Endothelial cell of umbilical vein (primary cell): Measurements from ENCODE around the gene ADRA2A. TPM values are rescaled to one million over a fixed set of nuclear protein-coding genes. Genes with fewer than 3 reads are reported as not detected.

Source experiments
- BruUV-seq: library from RNA; stranded (reverse); fragments of 400-500 nt; replicated peaks from 2 replicates; lab custom pipeline; 2021; lab: Mats Ljungman, UMichigan
- CTCF ChIA-PET: fragments of 300-600, 350-600 bp; sonication (Branson Sonifier 250); formaldehyde crosslinking; loops from one replicate; lab custom pipeline; 2021; ENCODE audit warnings: antibody characterized with exemption, inconsistent platforms; lab: Charles Lee
- POLR2A ChIA-PET: fragments of 300-600, 350-600 bp; sonication (Branson Sonifier 250); formaldehyde crosslinking; loops from one replicate; lab custom pipeline; 2021; ENCODE audit warnings: antibody characterized with exemption, inconsistent platforms; lab: Charles Lee
- DNase-seq: peaks from one replicate; pipeline ENCODE4 v3.0.0-alpha.2; 2011; ENCODE audit warnings: low read depth, low spot score
- FAIRE-seq: peaks from 2 replicates; lab custom pipeline; 2011; peaks lifted over from hg19 to GRCh38; lab: Jason Lieb, UNC
- H2AFZ ChIP-seq: 2 replicates; pipeline ENCODE4 v1.6.0; 2012; ENCODE audit warnings: low read depth, low read length, control low read depth, inconsistent platforms
- H3K27ac ChIP-seq: 2 replicates; pipeline ENCODE4 v1.5.1; 2011; ENCODE audit warnings: low read depth, mild to moderate bottlenecking, control low read depth, low read length, moderate library complexity; ENCODE audit not compliant: insufficient read depth
- H3K27me3 ChIP-seq, 2 experiments: 2 replicates each; pipeline versions ENCODE4 v1.6.0 to v1.6.1; 2011; ENCODE audit warnings: low read length in 2 of 2, mixed read lengths in 1 of 2; ENCODE audit not compliant: control insufficient read depth in 2 of 2, insufficient read depth in 2 of 2
- H3K36me3 ChIP-seq, 2 experiments: 2 replicates in 1 of 2; 3 replicates in 1 of 2; pipeline ENCODE4 v1.5.1; 2011; ENCODE audit warnings: low read length in 2 of 2, mild to moderate bottlenecking in 1 of 2, moderate library complexity in 1 of 2; ENCODE audit not compliant: control insufficient read depth in 2 of 2, insufficient read depth in 2 of 2; ENCODE audit errors: extremely low read depth in 1 of 2
- H3K4me1 ChIP-seq: 3 replicates; pipeline ENCODE4 v1.5.1; 2011; ENCODE audit warnings: mild to moderate bottlenecking, low read length; ENCODE audit not compliant: control insufficient read depth, insufficient read depth; ENCODE audit errors: extremely low read depth
- H3K4me2 ChIP-seq: 2 replicates; pipeline ENCODE4 v1.6.1; 2011; ENCODE audit warnings: low read length, control low read depth, mixed read lengths; ENCODE audit not compliant: insufficient read depth
- H3K4me3 ChIP-seq, 3 experiments: fragments of 200-600 bp in 1 of 3; sonication (generic), shearing (Covaris generic) in 1 of 3; replicated peaks in 1 of 3; 2 replicates each; pipeline ENCODE4 v1.5.1; 2011 to 2016; ENCODE audit warnings: control low read depth in 3 of 3, low read length in 3 of 3, mild to moderate bottlenecking in 2 of 3, inconsistent platforms in 1 of 3, low read depth in 1 of 3, moderate library complexity in 1 of 3; ENCODE audit not compliant: insufficient read depth in 1 of 3
- H3K79me2 ChIP-seq: 2 replicates; pipeline ENCODE4 v1.6.0; 2012; ENCODE audit warnings: low read length, inconsistent platforms; ENCODE audit not compliant: control insufficient read depth, insufficient read depth
- H3K9ac ChIP-seq: replicated peaks from 2 replicates; pipeline ENCODE3; 2011; ENCODE audit warnings: low read length, control low read depth; ENCODE audit not compliant: insufficient read depth; ENCODE audit errors: extremely low read depth
- H3K9me1 ChIP-seq: replicated peaks from 3 replicates; pipeline ENCODE4 v1.6.0; 2011; ENCODE audit warnings: mild to moderate bottlenecking, low read length; ENCODE audit not compliant: control insufficient read depth, insufficient read depth; ENCODE audit errors: extremely low read depth
- H3K9me3 ChIP-seq: replicated peaks from 2 replicates; pipeline ENCODE4 v1.5.1; 2012; ENCODE audit warnings: low read length, inconsistent platforms; ENCODE audit not compliant: control insufficient read depth, insufficient read depth
- H4K20me1 ChIP-seq: replicated peaks from 2 replicates; pipeline ENCODE3; 2011; ENCODE audit warnings: mild to moderate bottlenecking, low read length; ENCODE audit not compliant: control insufficient read depth, insufficient read depth; ENCODE audit errors: extremely low read depth
- CTCF ChIP-seq, 2 donors: IDR thresholded peaks; 1 replicate in 1 of 2; 2 replicates in 1 of 2; pipeline ENCODE4 v1.5.1; 2011; ENCODE audit warnings: low read length in 2 of 2, mild to moderate bottlenecking in 2 of 2, moderate library complexity in 2 of 2, control low read depth in 1 of 2, inconsistent platforms in 1 of 2, low read depth in 1 of 2; ENCODE audit not compliant: insufficient read depth in 1 of 2; ENCODE audit errors: extremely low read depth in 1 of 2
- EZH2 ChIP-seq: IDR thresholded peaks from 2 replicates; pipeline ENCODE4 v1.6.1; 2012; ENCODE audit warnings: borderline replicate concordance, low read depth, mild to moderate bottlenecking, moderate library complexity, low read length, inconsistent platforms; ENCODE audit not compliant: severe bottlenecking
- JUN ChIP-seq: IDR thresholded peaks from 2 replicates; pipeline ENCODE4 v1.6.1; 2011; ENCODE audit warnings: borderline replicate concordance, low read depth; ENCODE audit not compliant: insufficient read length, insufficient read depth
- MAX ChIP-seq: IDR thresholded peaks from 2 replicates; pipeline ENCODE4 v1.6.1; 2011; ENCODE audit not compliant: insufficient read depth, insufficient read length
- MYC ChIP-seq: IDR thresholded peaks from one replicate; pipeline ENCODE4 v1.6.1; 2011; ENCODE audit warnings: mild to moderate bottlenecking, low read depth, low read length
- dilution Hi-C: fragments of 300-500 bp; cut with MboI; formaldehyde crosslinking; loops from one replicate; pipeline ENCODE4 v1.15.0; 2019; ENCODE audit warnings: low sequenced_read_pairs; ENCODE audit not compliant: extremely low pct_ligation_motif_present
- intact Hi-C: fragments of 100-400 bp; cut with micrococcal nuclease; formaldehyde crosslinking; loops from one replicate; pipeline ENCODE4 v1.10.0; 2022
- polyA plus RNA-seq, 4 experiments: library from polyadenylated mRNA; depleted of rRNA in 3 of 4; stranded (reverse) in 3 of 4; unstranded in 1 of 4; fragments of >200 nt; gene quantifications; 2 replicates each; pipeline versions ENCODE4 v1.2.1 to v1.2.3, GENCODE V29; 2011 to 2012; ENCODE audit warnings: missing spikeins in 1 of 4
- total RNA-seq: library from RNA; stranded (reverse); gene quantifications from 2 replicates; pipeline ENCODE4 v1.2.3, GENCODE V29; 2021

The ADRA2A gene
- total and polyA plus RNA-seq, 2 donors (not counting 3 experiments of a cell fraction or from before 2014, with no cell fraction given) = 0.03 TPM; not detected in 1

- no peak overlapping the region for H2AFZ ChIP-seq
- no peak overlapping the region for H3K4me3 ChIP-seq
- BruUV-seq = no TSS peak
- DNase-seq (no peak), FAIRE-seq (no peak)
- H3K36me3 ChIP-seq = no peaks in the 10 kb centered on the region
- intact Hi-C loops = no loop called here
- no peaks in the 10 kb centered on the region for H3K27me3 ChIP-seq
- TF ChIP-seq MYC = no peak
- no peak for TF ChIP-seq EZH2
- TF ChIP-seq MAX = no peak
- TF ChIP-seq CTCF (IDR thresholded peaks at IDR 0.05; ENCODE audit: extremely low read depth in 1 of 2, insufficient read depth in 1 of 2, low read depth in 1 of 2, low read length in 2 of 2) = no peak
- TF ChIP-seq JUN = no peak
- ChIA-PET CTCF (no interaction called here), POLR2A (no interaction called here)
- dilution Hi-C loops = no loop called here
- no peak overlapping the region for H3K9ac ChIP-seq
- no peaks in the 10 kb centered on the region for H4K20me1 ChIP-seq
- no peak overlapping the region for H3K27ac ChIP-seq
- no peaks in the 10 kb centered on the region for H3K4me1 ChIP-seq
- H3K79me2 ChIP-seq = no peaks in the 10 kb centered on the region
- H3K9me3 ChIP-seq = no peaks in the 10 kb centered on the region
- H3K9me1 ChIP-seq = no peaks in the 10 kb centered on the region
- H3K4me2 ChIP-seq = no peak overlapping the region
These were observed 37.3 kb downstream of the ADRA2A start for GRCh38 chr10:111113961-111114757.
